ENCODE data around the gene DNAJC8.

The DNAJC8 gene

GRCh38 chr1:28199328-28200233 is 33.2 kb downstream of the DNAJC8 start:
- no peak for FAIRE-seq

- FAIRE-seq = no peak
These were observed 35.0 kb downstream of the DNAJC8 start for GRCh38 chr1:28197682-28198415.

GRCh38 chr1:28196330-28196729 is 36.5 kb downstream of the DNAJC8 start:
- FAIRE-seq = no peak

- no peak for FAIRE-seq
These were observed 37.0 kb downstream of the DNAJC8 start for GRCh38 chr1:28195780-28196179.

GRCh38 chr1:28194326-28195035 is 38.3 kb downstream of the DNAJC8 start:
- no peak for FAIRE-seq

GRCh38 chr1:28193701-28194161 is 39.1 kb downstream of the DNAJC8 start:
- no peak for FAIRE-seq

- FAIRE-seq = no peak
These were observed 41.7 kb downstream of the DNAJC8 start for GRCh38 chr1:28190996-28191645.

- no peak for FAIRE-seq
These were observed 42.4 kb downstream of the DNAJC8 start for GRCh38 chr1:28190337-28190979.

GRCh38 chr1:28185071-28185470 is 47.8 kb downstream of the DNAJC8 start:
- no peak for FAIRE-seq

GRCh38 chr1:28180306-28181305 is 52.2 kb downstream of the DNAJC8 start:
- FAIRE-seq = no peak

GRCh38 chr1:28178690-28179485 is 53.9 kb downstream of the DNAJC8 start:
- FAIRE-seq = no peak

GRCh38 chr1:28176492-28177470 is 56.0 kb downstream of the DNAJC8 start, which contains the start of gene PTAFR:
Gene PTAFR (minus strand): TSS chr1:28176690. CDS start chr1:28151021, 25,669 bp downstream.
- FAIRE-seq = no peak

- no peak for FAIRE-seq
These were observed 56.8 kb downstream of the DNAJC8 start for GRCh38 chr1:28175955-28176485.

GRCh38 chr1:28173980-28174297 is 58.9 kb downstream of the DNAJC8 start:
- FAIRE-seq = no peak

- no peak for FAIRE-seq
These were observed 59.5 kb downstream of the DNAJC8 start for GRCh38 chr1:28173151-28173979.

- no peak for FAIRE-seq
These were observed 60.1 kb downstream of the DNAJC8 start for GRCh38 chr1:28172713-28173150.

- no peak for FAIRE-seq
These were observed 61.6 kb downstream of the DNAJC8 start for GRCh38 chr1:28171246-28171645.

Data from TTC549 (cell line).